H1 (cell line): ENCODE measurements around the gene FIS1. TPM values are rescaled to one million over a fixed set of nuclear protein-coding genes. Genes with fewer than 3 reads are reported as not detected.

Source experiments
- CTCF ChIA-PET: fragments of 300-600 bp; sonication (Branson Sonifier 250); formaldehyde crosslinking; loops from one replicate; lab custom pipeline; 2021; ENCODE audit not compliant: partially characterized antibody; lab: Charles Lee
- POLR2A ChIA-PET: fragments of 300-600 bp; sonication (Branson Sonifier 250); formaldehyde crosslinking; loops from one replicate; lab custom pipeline; 2021; ENCODE audit warnings: inconsistent platforms; ENCODE audit not compliant: partially characterized antibody; lab: Charles Lee
- DNase-seq, 2 experiments: peaks; one replicate each; pipeline versions ENCODE4 v3.0.0 to v3.0.0-alpha.2; 2010 to 2022; ENCODE audit warnings: low spot score in 2 of 2, low read depth in 1 of 2, mixed read lengths in 1 of 2
- FAIRE-seq: peaks from 2 replicates; lab custom pipeline; 2011; peaks lifted over from hg19 to GRCh38; lab: Jason Lieb, UNC
- H2AFZ ChIP-seq: 2 replicates; pipeline ENCODE4 v1.8.1; 2012; ENCODE audit warnings: low read length, inconsistent platforms
- H2AK5ac ChIP-seq: 2 replicates; pipeline ENCODE4 v1.6.1; 2013; ENCODE audit warnings: low read depth, low read length
- H2BK120ac ChIP-seq: replicated peaks from 2 replicates; pipeline ENCODE3; 2013; ENCODE audit warnings: low read depth, low read length, inconsistent platforms
- H2BK12ac ChIP-seq: 2 replicates; pipeline ENCODE4 v1.6.1; 2013; ENCODE audit warnings: low read depth, low read length
- H2BK15ac ChIP-seq: 2 replicates; pipeline ENCODE4 v1.6.1; 2013; ENCODE audit warnings: low read length
- H2BK20ac ChIP-seq: 2 replicates; pipeline ENCODE4 v1.6.1; 2013; ENCODE audit warnings: low read length
- H2BK5ac ChIP-seq: 2 replicates; pipeline ENCODE4 v1.6.1; 2013; ENCODE audit warnings: low read depth, low read length
- H3K14ac ChIP-seq: 2 replicates; pipeline ENCODE4 v1.6.1; 2013; ENCODE audit warnings: inconsistent platforms; ENCODE audit not compliant: insufficient read length
- H3K18ac ChIP-seq: 2 replicates; pipeline ENCODE4 v1.6.1; 2013; ENCODE audit warnings: low read length; ENCODE audit errors: extremely low read depth
- H3K23ac ChIP-seq: 2 replicates; pipeline ENCODE4 v1.6.1; 2013; ENCODE audit warnings: inconsistent platforms; ENCODE audit not compliant: insufficient read length
- H3K23me2 ChIP-seq: 2 replicates; pipeline ENCODE4 v1.6.1; 2013; ENCODE audit warnings: low read depth, low read length
- H3K27ac ChIP-seq: 2 replicates; pipeline ENCODE4 v1.6.1; 2011; ENCODE audit warnings: low read depth, low read length, inconsistent platforms
- H3K27me3 ChIP-seq, 4 experiments: replicated peaks in 1 of 4; 1 replicate in 1 of 4; 2 replicates in 3 of 4; pipeline versions ENCODE4 v1.6.1 to v1.8.1; 2011 to 2013; ENCODE audit warnings: low read length in 3 of 4, mild to moderate bottlenecking in 3 of 4, inconsistent platforms in 2 of 4, mixed read lengths in 2 of 4, moderate library complexity in 1 of 4; ENCODE audit not compliant: control insufficient read depth in 3 of 4, insufficient read depth in 3 of 4; ENCODE audit errors: extremely low read depth in 1 of 4
- H3K36me3 ChIP-seq, 4 experiments: 2 replicates each; pipeline versions ENCODE4 v1.6.1 to v1.8.1; 2011 to 2013; ENCODE audit warnings: mild to moderate bottlenecking in 4 of 4, low read length in 3 of 4, moderate library complexity in 2 of 4, control low read depth in 1 of 4, inconsistent platforms in 1 of 4; ENCODE audit not compliant: insufficient read depth in 4 of 4, control insufficient read depth in 2 of 4
- H3K4ac ChIP-seq: replicated peaks from 2 replicates; pipeline ENCODE3; 2013; ENCODE audit warnings: low read length, low read depth, mixed read lengths, inconsistent platforms; ENCODE audit not compliant: insufficient read length
- H3K4me1 ChIP-seq, 4 experiments: replicated peaks in 1 of 4; 1 replicate in 1 of 4; 2 replicates in 3 of 4; pipeline versions ENCODE4 v1.6.1 to v1.8.1; 2011 to 2013; ENCODE audit warnings: low read length in 3 of 4, inconsistent platforms in 2 of 4, mixed read lengths in 1 of 4; ENCODE audit not compliant: insufficient read depth in 4 of 4, control insufficient read depth in 3 of 4
- H3K4me2 ChIP-seq, 2 experiments: 2 replicates each; pipeline versions ENCODE4 v1.6.1 to v1.8.1; 2011 to 2013; ENCODE audit warnings: low read depth in 2 of 2, low read length in 2 of 2, control low read depth in 1 of 2, inconsistent platforms in 1 of 2, mild to moderate bottlenecking in 1 of 2; ENCODE audit not compliant: insufficient read depth in 1 of 2
- H3K4me3 ChIP-seq, 4 experiments: fragments of 200-600, 300-600 bp in 1 of 4; sonication (generic), shearing (Covaris generic), sonication (Bioruptor Twin) in 1 of 4; 2 replicates each; pipeline versions ENCODE4 v1.5.1 to v1.8.1; 2011 to 2016; ENCODE audit warnings: low read length in 4 of 4, low read depth in 3 of 4, control low read depth in 2 of 4, inconsistent platforms in 2 of 4, mild to moderate bottlenecking in 2 of 4, mixed read lengths in 1 of 4, moderate library complexity in 1 of 4; ENCODE audit not compliant: insufficient read depth in 2 of 4; ENCODE audit errors: extremely low read depth in 1 of 4
- H3K56ac ChIP-seq: replicated peaks from 2 replicates; pipeline ENCODE3; 2013; ENCODE audit warnings: low read depth, mild to moderate bottlenecking, mixed read lengths, low read length, inconsistent platforms; ENCODE audit not compliant: insufficient read length
- H3K79me1 ChIP-seq: 2 replicates; pipeline ENCODE4 v1.6.1; 2013; ENCODE audit warnings: low read depth, low read length, control low read depth
- H3K79me2 ChIP-seq, 2 experiments: 2 replicates each; pipeline versions ENCODE4 v1.6.1 to v1.8.1; 2012 to 2013; ENCODE audit warnings: low read length in 2 of 2, mild to moderate bottlenecking in 2 of 2, inconsistent platforms in 1 of 2; ENCODE audit not compliant: insufficient read depth in 2 of 2, control insufficient read depth in 1 of 2
- H3K9ac ChIP-seq, 4 experiments: replicated peaks in 1 of 4; 1 replicate in 1 of 4; 2 replicates in 3 of 4; pipeline versions ENCODE4 v1.6.1 to v1.8.1; 2011 to 2013; ENCODE audit warnings: low read depth in 3 of 4, low read length in 3 of 4, control low read depth in 2 of 4, mild to moderate bottlenecking in 2 of 4, moderate library complexity in 2 of 4, inconsistent platforms in 1 of 4; ENCODE audit errors: extremely low read depth in 1 of 4
- H3K9me3 ChIP-seq, 2 experiments: 2 replicates each; pipeline versions ENCODE4 v1.6.1 to v1.8.1; 2012 to 2013; ENCODE audit warnings: mild to moderate bottlenecking in 2 of 2, moderate library complexity in 2 of 2, control low read depth in 1 of 2, inconsistent platforms in 1 of 2, low read depth in 1 of 2, low read length in 1 of 2, mixed read lengths in 1 of 2; ENCODE audit not compliant: insufficient read depth in 2 of 2
- H4K20me1 ChIP-seq, 2 experiments: replicated peaks in 1 of 2; 2 replicates each; pipeline versions ENCODE3 to v1.8.1; 2011 to 2013; ENCODE audit warnings: inconsistent platforms in 2 of 2, low read length in 2 of 2, mild to moderate bottlenecking in 1 of 2; ENCODE audit not compliant: insufficient read depth in 2 of 2, control insufficient read depth in 1 of 2
- H4K5ac ChIP-seq: 2 replicates; pipeline ENCODE4 v1.6.1; 2013; ENCODE audit warnings: low read length, low read depth, mixed read lengths, inconsistent platforms; ENCODE audit not compliant: insufficient read length
- H4K8ac ChIP-seq: 2 replicates; pipeline ENCODE4 v1.8.0; 2013; ENCODE audit warnings: mild to moderate bottlenecking, moderate library complexity, low read length, inconsistent platforms; ENCODE audit not compliant: insufficient read depth; ENCODE audit errors: extremely low read depth
- H4K91ac ChIP-seq: replicated peaks from 2 replicates; pipeline ENCODE3; 2013; ENCODE audit warnings: low read length, mixed read lengths, inconsistent platforms; ENCODE audit not compliant: insufficient read length
- CBX8 ChIP-seq: fragments of 300-800, 300-1000 bp; sonication (generic); IDR thresholded peaks from 2 replicates; pipeline ENCODE4 v1.7.1; 2016; ENCODE audit warnings: low read depth, low read length, borderline replicate concordance
- EGR1 ChIP-seq: IDR thresholded peaks from 2 replicates; pipeline ENCODE4 v1.6.1; 2011; ENCODE audit warnings: low read depth, low read length, borderline replicate concordance
- EP300 ChIP-seq, 2 experiments: IDR thresholded peaks; 1 replicate in 1 of 2; 2 replicates in 1 of 2; pipeline ENCODE4 v1.6.1; 2011 to 2012; ENCODE audit warnings: low read depth in 2 of 2, low read length in 2 of 2, mild to moderate bottlenecking in 2 of 2, borderline replicate concordance in 1 of 2, inconsistent platforms in 1 of 2, moderate library complexity in 1 of 2
- EZH2 ChIP-seq: fragments of 200-600 bp; sonication (generic); IDR thresholded peaks from 2 replicates; pipeline ENCODE4 v1.7.1; 2012; ENCODE audit warnings: low read depth, mild to moderate bottlenecking, moderate library complexity, low read length, inconsistent platforms; ENCODE audit not compliant: severe bottlenecking
- FOSL1 ChIP-seq: IDR thresholded peaks from 2 replicates; pipeline ENCODE4 v1.6.1; 2011; ENCODE audit warnings: mild to moderate bottlenecking, low read depth, low read length, moderate library complexity; ENCODE audit not compliant: insufficient read depth
- JUND ChIP-seq: IDR thresholded peaks from 2 replicates; pipeline ENCODE4 v1.6.1; 2011; ENCODE audit warnings: mild to moderate bottlenecking, improper control_type of control experiment, low read length
- KDM4A ChIP-seq: IDR thresholded peaks from one replicate; pipeline ENCODE4 v1.7.1; 2012; ENCODE audit warnings: low read depth, mild to moderate bottlenecking, moderate library complexity, low read length, inconsistent platforms; ENCODE audit not compliant: severe bottlenecking
- NANOG ChIP-seq: IDR thresholded peaks from 2 replicates; pipeline ENCODE4 v1.6.1; 2011; ENCODE audit warnings: low read length, low read depth, mild to moderate bottlenecking, inconsistent platforms; ENCODE audit not compliant: insufficient read depth, poor library complexity, severe bottlenecking
- SAP30 ChIP-seq: fragments of 300-600 bp; sonication (generic); IDR thresholded peaks from 2 replicates; pipeline ENCODE4 v1.7.1; 2012; ENCODE audit warnings: low read length, moderate library complexity, mild to moderate bottlenecking, inconsistent platforms; ENCODE audit not compliant: insufficient read depth, insufficient replicate concordance
- SP4 ChIP-seq: IDR thresholded peaks from 2 replicates; pipeline ENCODE4 v1.6.1; 2012; ENCODE audit warnings: low read length, inconsistent platforms
- YY1 ChIP-seq: IDR thresholded peaks from 2 replicates; pipeline ENCODE4 v1.6.1; 2011; ENCODE audit warnings: low read depth, mild to moderate bottlenecking, low read length
- WGBS, 2 experiments: shearing (Covaris generic) in 1 of 2; methylation state at CpG; one replicate each; pipeline versions ENCODE4 v1.1.6 to v1.1.7; 2013 to 2015; ENCODE audit warnings: low lambda C conversion rate in 2 of 2, mixed read lengths in 2 of 2, inconsistent platforms in 1 of 2, low coverage in 1 of 2, missing lambda C conversion rate in 1 of 2; ENCODE audit not compliant: insufficient replicate concordance in 2 of 2, insufficient coverage in 1 of 2, insufficient read length in 1 of 2; ENCODE audit errors: extremely low coverage in 1 of 2, missing lambda C conversion rate in 1 of 2; 5-methylcytosine and 5-hydroxymethylcytosine counted together
- polyA plus RNA-seq, 7 experiments: library from polyadenylated mRNA; depleted of rRNA in 3 of 7; stranded (reverse) in 5 of 7; unstranded in 2 of 7; fragments of >200 nt in 5 of 7; fragments of 200-250 nt in 2 of 7; gene quantifications; 1 replicate in 5 of 7; 2 replicates in 1 of 7; 4 replicates in 1 of 7; pipeline versions ENCODE4 v1.2.1 to v1.2.3, GENCODE V29; 2011 to 2013; ENCODE audit warnings: missing spikeins in 2 of 7, mixed read lengths in 2 of 7
- total RNA-seq: library from RNA; stranded (reverse); fragmentation: NEBNext Ultra II Directional; extraction: Animal tissue kit (Norgen Biotek cat#: 25700); gene quantifications from 2 replicates; pipeline ENCODE4 v1.2.1, GENCODE V29; 2021

Gene FIS1
- total and polyA plus RNA-seq, 2 of the 8 experiments (the other 6 are each of a cell fraction or from before 2014, with no cell fraction given) = 128 to 195 TPM

- POLR2A ChIA-PET = interaction anchor here (0.9 to 1.8 kb wide), 6 partner anchors 11 to 84 kb away, joined by 3 to 6 read pairs (median 4); partner anchors contain the start of gene MOGAT3
Observed at GRCh38 chr7:101211501-101211900, 33.4 kb downstream of the FIS1 start.

More at GRCh38 chr7:101211501-101211900, 33.4 kb downstream of the FIS1 start:
- Histone ChIP-seq H3K23ac (no peak overlapping the region), H2BK120ac (no peak overlapping the region), H3K4me3 (no peak overlapping the region), H3K23me2 (no peaks in the 10 kb centered on the region; the same call in 1 of the 2 replicates)
- TF ChIP-seq YY1 (no peak), CBX8 (no peak), EP300 (IDR thresholded peaks at IDR 0.05; ENCODE audit: borderline replicate concordance in 1 of 2, low read depth in 2 of 2, low read length in 2 of 2) (no peak), EGR1 (no peak), SAP30 (no peak), JUND (no peak), EZH2 (no peak), KDM4A (no peak), FOSL1 (no peak), SP4 (no peak), NANOG (no peak)
- TF ChIP-seq, all 59 proteins: peak for 0
- DNase-seq (no peak), FAIRE-seq (no peak)
- H3K27me3 ChIP-seq = no peaks in the 10 kb centered on the region
- H2AFZ ChIP-seq = no peak overlapping the region
- H2BK15ac ChIP-seq = no peak overlapping the region
- H4K8ac ChIP-seq = no peak overlapping the region
- peaks cover 0 to 3% of the 10 kb centered on the region in 2 experiments for H4K20me1 ChIP-seq
- WGBS, 2 experiments = 94% methylated on average over 23 of the region's 24 CpGs; no CpG with 5 or more reads in 1 of the 2 experiments
- H3K4ac ChIP-seq = no peak overlapping the region
- no peak overlapping the region for H3K18ac ChIP-seq
- H3K79me2 ChIP-seq = no peaks in the 10 kb centered on the region
- H3K14ac ChIP-seq = no peak overlapping the region
- no peaks in the 10 kb centered on the region for H3K79me1 ChIP-seq
- no peak overlapping the region for H3K9ac ChIP-seq
- H2BK12ac ChIP-seq = no peak overlapping the region
- H3K36me3 ChIP-seq = peaks cover 0 to 4% (median 0%) of the 10 kb centered on the region in 4 experiments; a peak in 3 of 8 replicates
- H2BK20ac ChIP-seq = no peak overlapping the region
- peaks cover 0 to 7% (median 3%) of the 10 kb centered on the region in 4 experiments; a peak in 4 of 7 replicates for H3K4me1 ChIP-seq
- H2AK5ac ChIP-seq = no peak overlapping the region
- no peaks in the 10 kb centered on the region for H3K9me3 ChIP-seq
- CTCF ChIA-PET = interaction anchor here (0.7 to 1.6 kb wide), 9 partner anchors 8 to 103 kb away, joined by 3 to 7 read pairs (median 3); no protein-coding TSS in a partner anchor
- H3K56ac ChIP-seq = no peak overlapping the region
- H4K5ac ChIP-seq = no peak overlapping the region
- no peak overlapping the region for H3K27ac ChIP-seq
- H2BK5ac ChIP-seq = no peak overlapping the region
- no peak overlapping the region for H4K91ac ChIP-seq
- H3K4me2 ChIP-seq = no peak overlapping the region
